ENCODE results near the gene WDR83.
A peak's percentile ranks its signal among the peaks of the same experiment; 100 is the strongest.
"Not testable (repeated sequence)": the region's sequence is repeated elsewhere in the genome, so short reads cannot be mapped to it uniquely, and the experiment has no call there.

The WDR83 gene

DNA sequence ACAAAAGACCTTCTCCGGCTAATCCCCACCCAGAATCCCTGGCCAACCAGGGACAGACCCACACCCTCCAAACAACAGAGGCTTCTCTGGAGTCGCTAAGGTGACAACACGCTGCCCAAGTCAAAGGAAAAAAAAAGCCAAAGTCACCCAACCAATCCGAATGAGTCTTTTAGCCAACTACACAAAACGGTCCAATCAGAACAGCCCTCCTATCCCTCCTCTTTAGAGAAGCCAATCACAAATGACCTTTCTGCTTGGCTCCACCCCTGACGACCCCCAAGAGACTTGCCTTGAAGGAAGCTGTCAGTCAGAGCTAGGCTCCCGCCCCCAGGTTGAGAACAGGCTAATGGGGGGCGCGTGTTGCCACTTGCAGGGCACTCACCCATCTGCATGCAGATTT lies 36.4 kb downstream of the WDR83 start:
- peak; percentile 60 to 61 for DNase-seq (ENCODE audit: low read depth in 2 of 2)
- H3K4me3 ChIP-seq (replicated peaks in 1 of 2; ENCODE audit: low read depth in 2 of 2, low read length in 2 of 2), result no peak overlapping the region
- TF ChIP-seq, protein P1, sequence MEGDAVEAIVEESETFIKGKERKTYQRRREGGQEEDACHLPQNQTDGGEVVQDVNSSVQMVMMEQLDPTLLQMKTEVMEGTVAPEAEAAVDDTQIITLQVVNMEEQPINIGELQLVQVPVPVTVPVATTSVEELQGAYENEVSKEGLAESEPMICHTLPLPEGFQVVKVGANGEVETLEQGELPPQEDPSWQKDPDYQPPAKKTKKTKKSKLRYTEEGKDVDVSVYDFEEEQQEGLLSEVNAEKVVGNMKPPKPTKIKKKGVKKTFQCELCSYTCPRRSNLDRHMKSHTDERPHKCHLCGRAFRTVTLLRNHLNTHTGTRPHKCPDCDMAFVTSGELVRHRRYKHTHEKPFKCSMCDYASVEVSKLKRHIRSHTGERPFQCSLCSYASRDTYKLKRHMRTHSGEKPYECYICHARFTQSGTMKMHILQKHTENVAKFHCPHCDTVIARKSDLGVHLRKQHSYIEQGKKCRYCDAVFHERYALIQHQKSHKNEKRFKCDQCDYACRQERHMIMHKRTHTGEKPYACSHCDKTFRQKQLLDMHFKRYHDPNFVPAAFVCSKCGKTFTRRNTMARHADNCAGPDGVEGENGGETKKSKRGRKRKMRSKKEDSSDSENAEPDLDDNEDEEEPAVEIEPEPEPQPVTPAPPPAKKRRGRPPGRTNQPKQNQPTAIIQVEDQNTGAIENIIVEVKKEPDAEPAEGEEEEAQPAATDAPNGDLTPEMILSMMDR (IDR thresholded peaks at IDR 0.05; ENCODE audit: low read depth, low read length), result no peak

DNA sequence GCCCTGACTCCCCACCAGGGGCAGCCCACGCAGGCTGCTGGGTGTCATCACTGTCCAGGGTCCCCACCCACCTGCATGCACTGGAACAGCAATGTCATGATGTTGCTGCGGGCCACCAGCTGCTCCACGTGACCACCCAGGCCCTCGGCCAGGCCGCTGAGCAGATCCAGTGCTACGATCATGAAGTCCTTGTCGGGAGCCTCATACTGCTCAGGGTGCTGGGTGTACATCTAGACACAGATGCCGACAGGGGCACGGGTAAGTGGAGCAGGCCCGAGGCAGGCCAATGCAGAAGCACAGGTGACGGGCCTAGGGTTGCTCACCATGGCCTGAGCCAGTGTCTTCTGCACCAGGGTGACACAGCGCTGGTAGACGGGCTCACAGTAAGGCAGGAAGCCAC lies 38.6 kb downstream of the WDR83 start:
- H3K4me3 ChIP-seq (replicated peaks in 1 of 2; ENCODE audit: low read depth in 2 of 2, low read length in 2 of 2), result no peak overlapping the region
- TF ChIP-seq, protein P1 (IDR thresholded peaks at IDR 0.05; ENCODE audit: low read depth, low read length), result no peak
- no peak for DNase-seq (ENCODE audit: low read depth in 2 of 2)

DNA sequence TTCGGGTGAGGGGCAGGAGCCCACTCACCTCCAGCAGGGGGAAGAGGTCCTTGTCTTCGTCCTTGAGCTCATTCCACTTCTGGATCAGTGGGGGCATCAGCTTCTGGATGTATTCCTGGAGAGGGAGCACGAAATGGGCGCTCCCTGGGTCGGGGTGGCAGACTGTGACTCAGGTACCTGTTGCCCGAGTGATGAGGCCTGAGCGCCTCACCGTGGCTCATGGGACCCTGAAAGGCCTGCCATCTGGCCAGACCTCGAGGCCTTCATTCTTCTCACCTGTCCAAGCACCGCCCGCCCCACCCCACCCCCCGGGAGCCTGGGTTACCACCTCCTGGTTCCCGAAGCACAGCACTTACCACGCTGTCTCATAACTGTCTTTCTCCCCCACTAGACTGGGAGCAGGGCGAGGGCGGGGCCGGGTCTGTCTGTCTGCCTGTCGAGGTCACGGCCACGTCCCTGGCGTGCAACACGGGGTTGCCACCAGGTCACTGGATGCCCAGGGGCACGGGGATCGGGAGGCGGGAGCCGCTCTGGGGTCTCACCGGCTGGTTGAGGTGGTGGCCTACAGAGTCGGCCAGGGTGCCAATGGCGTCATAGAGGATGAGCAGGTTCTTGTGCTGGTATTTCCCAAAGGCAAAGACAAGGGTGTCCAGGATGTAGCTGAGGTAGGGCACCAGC lies 39.2 kb downstream of the WDR83 start:
- TF ChIP-seq, protein P1 (IDR thresholded peaks at IDR 0.05; ENCODE audit: low read depth, low read length), result no peak
- no peak overlapping the region for H3K4me3 ChIP-seq (replicated peaks in 1 of 2; ENCODE audit: low read depth in 2 of 2, low read length in 2 of 2)
- DNase-seq (ENCODE audit: low read depth in 2 of 2), result no peak

DNA sequence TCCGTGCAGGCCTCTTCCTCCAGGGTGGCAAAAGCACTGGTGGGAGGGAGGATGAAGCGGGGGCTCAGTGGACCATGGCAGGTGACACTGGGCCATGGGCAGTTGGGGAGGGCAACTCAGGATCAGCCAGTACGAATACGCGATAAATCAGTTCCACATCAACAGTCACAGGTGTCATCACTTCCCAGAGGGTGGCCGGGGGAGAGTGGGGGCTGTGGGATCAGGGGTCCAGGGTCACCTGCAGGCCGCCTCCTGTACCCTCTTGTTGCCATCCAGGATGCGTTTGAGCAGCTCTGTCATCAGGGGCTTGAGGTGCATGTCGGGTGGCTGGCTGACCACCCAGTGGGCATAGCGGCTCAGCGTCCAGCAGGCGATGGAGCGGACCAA lies 39.7 kb downstream of the WDR83 start:
- TF ChIP-seq, protein P1 (IDR thresholded peaks at IDR 0.05; ENCODE audit: low read depth, low read length), result no peak
- DNase-seq (ENCODE audit: low read depth in 2 of 2), result no peak
- no peak overlapping the region for H3K4me3 ChIP-seq (replicated peaks in 1 of 2; ENCODE audit: low read depth in 2 of 2, low read length in 2 of 2)

DNA sequence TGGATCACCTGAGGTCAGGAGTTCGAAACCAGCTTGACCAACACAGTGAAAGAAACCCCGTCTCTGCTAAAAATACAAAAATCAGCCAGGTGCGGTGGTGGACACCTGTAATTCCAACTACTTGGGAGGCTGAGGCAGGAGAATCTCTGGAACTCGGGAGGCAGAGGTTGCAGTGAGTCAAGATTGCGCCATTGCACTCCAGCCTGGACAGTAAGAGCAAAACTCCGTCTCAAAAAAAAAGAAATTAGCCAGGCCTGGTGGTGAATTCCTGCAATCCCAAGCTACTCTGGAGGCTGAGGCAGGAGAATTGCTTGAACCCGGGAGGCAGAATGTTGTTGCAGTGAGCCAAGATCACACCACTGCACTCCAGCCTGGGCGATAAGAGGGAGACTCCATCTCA lies 42.0 kb downstream of the WDR83 start:
- DNase-seq (ENCODE audit: low read depth in 2 of 2), result no peak
- TF ChIP-seq, protein P1 (IDR thresholded peaks at IDR 0.05; ENCODE audit: low read depth, low read length), result no peak
- H3K4me3 ChIP-seq (replicated peaks in 1 of 2; ENCODE audit: low read depth in 2 of 2, low read length in 2 of 2), result no peak overlapping the region

DNA sequence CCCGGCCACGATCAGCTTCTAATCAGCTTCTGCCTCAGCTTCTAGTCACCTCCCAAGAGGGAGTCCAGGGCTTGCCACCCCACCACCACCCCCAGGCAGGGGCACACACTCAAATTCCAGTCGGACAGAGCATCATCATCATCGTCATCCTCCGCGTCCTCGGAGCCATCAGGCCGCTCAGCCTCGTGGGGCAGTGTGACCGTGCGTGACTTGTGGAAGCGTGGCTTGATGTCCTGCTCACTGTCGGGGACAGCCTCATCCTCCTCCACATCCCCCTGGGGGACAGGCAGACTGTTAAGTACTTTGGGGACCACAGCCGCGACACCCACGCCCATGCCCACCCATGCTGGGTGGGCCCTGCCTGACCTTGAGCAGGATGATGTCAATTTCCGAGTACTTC lies 44.6 kb downstream of the WDR83 start:
- no peak for DNase-seq (ENCODE audit: low read depth in 2 of 2)
- no peak overlapping the region for H3K4me3 ChIP-seq (replicated peaks in 1 of 2; ENCODE audit: low read depth in 2 of 2, low read length in 2 of 2)
- TF ChIP-seq, protein P1 (IDR thresholded peaks at IDR 0.05; ENCODE audit: low read depth, low read length), result no peak

DNA sequence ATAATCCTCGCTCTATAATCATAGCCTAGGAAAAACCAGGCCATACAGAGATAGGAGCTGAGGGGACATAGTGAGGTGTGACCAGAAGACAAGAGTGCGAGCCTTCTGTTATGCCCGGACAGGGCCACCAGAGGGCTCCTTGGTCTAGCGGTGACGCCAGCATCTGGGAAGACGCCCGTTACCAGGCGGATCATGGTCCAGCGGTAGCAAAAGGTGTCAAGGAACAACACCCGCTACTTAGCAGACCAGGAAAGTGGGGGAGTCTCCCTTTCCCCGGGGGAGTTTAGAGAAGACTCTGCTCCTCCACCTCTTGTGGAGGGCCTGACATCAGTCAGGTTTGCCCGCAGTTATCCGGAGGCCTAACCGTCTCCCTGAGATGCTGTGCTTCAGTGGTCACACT lies 45.5 kb downstream of the WDR83 start:
- not testable (repeated sequence) for H3K4me3 ChIP-seq (replicated peaks in 1 of 2; ENCODE audit: low read depth in 2 of 2, low read length in 2 of 2); DNase-seq (ENCODE audit: low read depth in 2 of 2)

DNA sequence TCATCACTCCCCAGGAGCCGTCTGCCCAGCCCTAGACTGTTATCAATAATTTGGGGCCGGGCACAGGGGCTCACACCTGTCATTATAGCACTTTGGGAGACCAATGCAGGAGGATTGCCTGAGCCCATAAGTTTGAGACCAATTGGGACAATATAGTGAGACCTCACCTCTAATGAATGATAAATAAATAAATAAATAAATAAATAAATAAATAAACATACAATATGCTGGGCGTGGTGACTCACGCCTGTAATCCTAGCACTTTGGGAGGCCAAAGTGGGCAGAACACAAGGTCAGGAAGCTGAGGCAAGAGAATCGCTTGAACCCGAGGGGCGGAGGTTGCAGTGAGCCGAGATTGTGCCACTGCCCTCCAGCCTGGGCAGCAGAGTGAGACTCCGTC lies 46.7 kb downstream of the WDR83 start:
- not testable (repeated sequence) for H3K4me3 ChIP-seq (replicated peaks in 1 of 2; ENCODE audit: low read depth in 2 of 2, low read length in 2 of 2); DNase-seq (ENCODE audit: low read depth in 2 of 2)

All from cardiac fibroblast (primary cell).